ENCODE data around the gene CR1. TPM values are rescaled to one million over a fixed set of nuclear protein-coding genes. Genes with fewer than 3 reads are reported as not detected.
"Not testable (repeated sequence)": the region's sequence is repeated elsewhere in the genome, so short reads cannot be mapped to it uniquely, and the experiment has no call there.

CR1 gene
- total and polyA plus RNA-seq, 7 experiments from 2014 or later, result 0.19 to 50.1 (median 4.3) TPM

DNA sequence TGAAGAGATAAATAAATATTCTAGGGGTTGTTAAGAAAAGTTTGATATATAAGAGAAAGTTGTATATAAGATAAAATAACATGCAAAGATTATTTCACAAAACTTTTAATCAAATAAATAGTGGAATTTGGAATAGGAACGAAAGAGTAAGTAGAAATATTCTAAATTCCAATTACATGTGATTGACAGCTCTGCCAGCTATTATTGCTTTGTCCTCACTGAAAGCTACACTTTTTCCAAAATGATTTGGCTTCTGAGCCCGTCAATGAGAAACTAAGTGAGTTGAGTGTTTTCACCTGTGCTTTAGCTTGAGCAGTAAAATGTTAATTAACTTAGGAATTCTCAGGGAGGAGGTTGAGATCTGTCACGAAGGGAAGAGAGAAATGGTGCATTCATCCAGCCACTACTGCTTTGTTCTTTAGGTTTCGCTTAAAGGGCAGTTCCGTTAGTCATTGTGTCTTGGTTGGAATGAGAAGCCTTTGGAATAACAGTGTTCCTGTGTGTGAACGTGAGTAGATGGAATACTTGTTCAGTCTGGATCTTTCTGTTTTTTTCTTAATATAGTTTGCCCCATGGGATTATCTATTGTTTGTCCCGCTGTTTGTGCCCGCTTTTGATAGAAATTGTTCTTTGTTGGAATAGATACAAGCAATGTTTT lies 85.7 kb downstream of the CR1 start:
- H3K27me3 ChIP-seq (ENCODE audit: control insufficient read depth in 2 of 2, insufficient read depth in 2 of 2, low read length in 2 of 2), result no peaks in the 10 kb centered on the region
- H3K27ac Mint-ChIP-seq, result no peak overlapping the region
- no peak for ATAC-seq
- peaks cover 0 to 3% (median 0%) of the 10 kb centered on the region in 11 donors for H3K9me3 Mint-ChIP-seq
- intact Hi-C loops (cut with micrococcal nuclease), result no loop called here
- DNase-seq, result no peak
- peaks cover 0 to 7% (median 0%) of the 10 kb centered on the region in 7 donors for H3K4me1 Mint-ChIP-seq
- no peak overlapping the region for H3K4me3 ChIP-seq (ENCODE audit: low read length)
- ChIA-PET POLR2A (no interaction called here), CTCF (no interaction called here)
- no peak overlapping the region for H3K4me3 Mint-ChIP-seq
- H3K36me3 ChIP-seq (ENCODE audit: control insufficient read depth in 2 of 3, insufficient read depth in 3 of 3, low read length in 3 of 3), result no peaks in the 10 kb centered on the region
- H3K27ac ChIP-seq (ENCODE audit: low read depth, low read length), result no peak overlapping the region
- no peaks in the 10 kb centered on the region for H3K9me3 ChIP-seq (ENCODE audit: control insufficient read depth in 2 of 3, low read length in 3 of 3)
- peaks cover 6 to 24% (median 16%) of the 10 kb centered on the region in 5 donors for H3K27me3 Mint-ChIP-seq
- H3K4me1 ChIP-seq (ENCODE audit: control insufficient read depth in 2 of 2, insufficient read depth in 2 of 2, low read length in 2 of 2), result no peaks in the 10 kb centered on the region
- peaks cover 0 to 10% (median 3%) of the 10 kb centered on the region in 5 donors for H3K36me3 Mint-ChIP-seq

DNA sequence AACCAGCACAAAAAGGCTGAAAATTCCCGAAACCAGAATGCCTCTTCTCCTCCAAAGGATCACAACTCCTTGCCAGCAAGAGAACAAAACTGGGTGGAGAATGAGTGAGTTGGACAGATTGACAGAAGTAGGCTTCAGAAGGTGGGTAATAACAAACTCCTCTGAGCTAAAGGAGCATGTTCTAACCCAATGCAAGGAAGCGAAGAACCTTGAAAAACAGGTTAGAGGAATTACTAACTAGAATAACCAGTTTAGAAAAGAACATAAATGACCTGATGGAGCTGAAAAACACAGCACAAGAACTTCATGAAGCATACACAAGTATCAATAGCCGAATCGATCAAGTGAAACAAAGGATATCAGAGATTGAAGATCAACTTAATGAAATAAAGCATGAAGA lies 93.5 kb downstream of the CR1 start:
- H3K9me3 ChIP-seq (ENCODE audit: control insufficient read depth in 2 of 3, low read length in 3 of 3); POLR2A ChIA-PET; H3K4me3 Mint-ChIP-seq; DNase-seq; H3K4me1 Mint-ChIP-seq; intact Hi-C loops (cut with micrococcal nuclease); H3K27me3 ChIP-seq (ENCODE audit: control insufficient read depth in 2 of 2, insufficient read depth in 2 of 2, low read length in 2 of 2); CTCF ChIA-PET; H3K27ac ChIP-seq (ENCODE audit: low read depth, low read length); H3K27ac Mint-ChIP-seq; H3K36me3 ChIP-seq (ENCODE audit: control insufficient read depth in 2 of 3, insufficient read depth in 3 of 3, low read length in 3 of 3); ATAC-seq; H3K9me3 Mint-ChIP-seq; H3K4me1 ChIP-seq (ENCODE audit: control insufficient read depth in 2 of 2, insufficient read depth in 2 of 2, low read length in 2 of 2); H3K4me3 ChIP-seq (ENCODE audit: low read length): not testable (repeated sequence)
- H3K36me3 Mint-ChIP-seq, result peaks cover 0 to 28% (median 21%) of the 10 kb centered on the region in 5 donors
- H3K27me3 Mint-ChIP-seq, result peaks cover 0 to 62% (median 51%) of the 10 kb centered on the region in 5 donors

DNA sequence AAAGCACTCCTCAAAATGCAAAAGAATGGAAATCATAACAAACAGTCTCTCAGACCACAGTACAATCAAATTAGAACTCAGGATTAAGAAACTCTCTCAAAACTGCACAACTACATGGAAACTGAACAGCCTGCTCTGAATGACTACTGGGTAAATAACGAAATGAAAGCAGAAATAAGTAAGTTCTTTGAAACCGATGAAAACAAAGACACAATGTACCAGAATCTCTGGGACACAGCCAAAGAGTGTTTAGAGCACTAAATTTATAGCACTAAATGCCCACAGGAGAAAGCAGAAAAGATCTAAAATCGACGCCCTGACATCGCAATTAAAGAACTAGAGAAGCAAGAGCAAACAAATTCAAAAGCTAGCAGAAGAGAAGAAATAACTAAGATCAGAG lies 95.2 kb downstream of the CR1 start:
- POLR2A ChIA-PET; H3K4me3 Mint-ChIP-seq; CTCF ChIA-PET; H3K27ac ChIP-seq (ENCODE audit: low read depth, low read length); H3K27ac Mint-ChIP-seq; H3K36me3 ChIP-seq (ENCODE audit: control insufficient read depth in 2 of 3, insufficient read depth in 3 of 3, low read length in 3 of 3); H3K4me3 ChIP-seq (ENCODE audit: low read length); H3K9me3 ChIP-seq (ENCODE audit: control insufficient read depth in 2 of 3, low read length in 3 of 3); ATAC-seq; H3K4me1 Mint-ChIP-seq; intact Hi-C loops (cut with micrococcal nuclease); H3K27me3 ChIP-seq (ENCODE audit: control insufficient read depth in 2 of 2, insufficient read depth in 2 of 2, low read length in 2 of 2); H3K4me1 ChIP-seq (ENCODE audit: control insufficient read depth in 2 of 2, insufficient read depth in 2 of 2, low read length in 2 of 2); H3K9me3 Mint-ChIP-seq; DNase-seq: not testable (repeated sequence)
- H3K27me3 Mint-ChIP-seq, result peaks cover 0 to 63% (median 49%) of the 10 kb centered on the region in 5 donors
- peaks cover 0 to 26% (median 21%) of the 10 kb centered on the region in 5 donors for H3K36me3 Mint-ChIP-seq

DNA sequence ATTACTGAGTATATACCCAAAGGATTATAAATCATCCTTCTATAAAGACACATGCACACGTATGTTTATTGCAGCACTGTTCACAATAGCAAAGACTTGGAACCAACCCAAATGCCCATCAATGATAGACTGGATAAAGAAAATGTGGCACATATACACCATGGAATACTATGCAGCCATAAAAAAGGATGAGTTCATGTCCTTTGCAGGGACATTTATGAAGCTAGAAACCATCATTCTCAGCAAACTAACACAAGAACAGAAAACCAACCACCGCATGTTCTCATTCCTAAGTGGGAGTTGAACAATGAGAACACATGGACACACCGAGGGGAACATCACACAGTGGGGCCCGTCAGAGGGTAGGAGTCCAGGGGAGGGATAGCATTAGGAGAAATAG lies 98.1 kb downstream of the CR1 start:
- intact Hi-C loops (cut with micrococcal nuclease); ATAC-seq; H3K9me3 ChIP-seq (ENCODE audit: control insufficient read depth in 2 of 3, low read length in 3 of 3); H3K4me1 Mint-ChIP-seq; H3K27me3 ChIP-seq (ENCODE audit: control insufficient read depth in 2 of 2, insufficient read depth in 2 of 2, low read length in 2 of 2); CTCF ChIA-PET; H3K27ac Mint-ChIP-seq; H3K27ac ChIP-seq (ENCODE audit: low read depth, low read length); H3K4me3 ChIP-seq (ENCODE audit: low read length); H3K4me3 Mint-ChIP-seq; H3K36me3 ChIP-seq (ENCODE audit: control insufficient read depth in 2 of 3, insufficient read depth in 3 of 3, low read length in 3 of 3); DNase-seq; H3K9me3 Mint-ChIP-seq; POLR2A ChIA-PET; H3K4me1 ChIP-seq (ENCODE audit: control insufficient read depth in 2 of 2, insufficient read depth in 2 of 2, low read length in 2 of 2): not testable (repeated sequence)
- Mint-ChIP-seq H3K27me3 (peaks cover 0 to 59% (median 36%) of the 10 kb centered on the region in 5 donors), H3K36me3 (peaks cover 0 to 18% (median 6%) of the 10 kb centered on the region in 5 donors)

DNA sequence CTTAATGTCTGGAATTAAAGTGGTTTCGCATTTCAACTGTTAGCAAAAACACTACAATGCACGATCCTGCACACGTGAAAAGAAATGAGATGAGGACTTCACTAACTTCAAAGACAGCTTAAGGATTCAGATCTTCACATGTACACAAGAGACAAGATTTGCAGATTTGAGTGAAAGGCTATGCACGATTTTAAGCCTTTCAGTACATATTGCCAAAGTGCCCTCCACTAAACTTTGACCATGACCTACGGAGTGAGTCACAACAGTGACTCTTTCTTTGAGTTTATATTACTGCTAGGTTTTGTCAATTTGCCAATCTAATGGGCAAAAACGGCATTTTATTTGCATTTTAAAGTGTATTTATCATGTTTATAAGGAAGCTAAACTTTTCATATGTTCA lies 107.8 kb downstream of the CR1 start:
- H3K36me3 Mint-ChIP-seq, result no peaks in the 10 kb centered on the region
- intact Hi-C loops (cut with micrococcal nuclease), result no loop called here
- ChIA-PET POLR2A (no interaction called here), CTCF (no interaction called here)
- H3K27me3 Mint-ChIP-seq, result peaks cover 0 to 36% (median 4%) of the 10 kb centered on the region in 5 donors
- H3K27ac Mint-ChIP-seq, result no peak overlapping the region
- H3K4me1 Mint-ChIP-seq, result peaks cover 0 to 1% (median 0%) of the 10 kb centered on the region in 7 donors
- ATAC-seq, result no peak
- no peaks in the 10 kb centered on the region for H3K36me3 ChIP-seq (ENCODE audit: control insufficient read depth in 2 of 3, insufficient read depth in 3 of 3, low read length in 3 of 3)
- H3K4me3 ChIP-seq (ENCODE audit: low read length), result no peak overlapping the region
- H3K9me3 Mint-ChIP-seq, result no peaks in the 10 kb centered on the region
- no peaks in the 10 kb centered on the region for H3K4me1 ChIP-seq (ENCODE audit: control insufficient read depth in 2 of 2, insufficient read depth in 2 of 2, low read length in 2 of 2)
- H3K4me3 Mint-ChIP-seq, result no peak overlapping the region
- no peak for DNase-seq
- H3K27me3 ChIP-seq (ENCODE audit: control insufficient read depth in 2 of 2, insufficient read depth in 2 of 2, low read length in 2 of 2), result no peaks in the 10 kb centered on the region
- H3K27ac ChIP-seq (ENCODE audit: low read depth, low read length), result no peak overlapping the region
- no peaks in the 10 kb centered on the region for H3K9me3 ChIP-seq (ENCODE audit: control insufficient read depth in 2 of 3, low read length in 3 of 3)

DNA sequence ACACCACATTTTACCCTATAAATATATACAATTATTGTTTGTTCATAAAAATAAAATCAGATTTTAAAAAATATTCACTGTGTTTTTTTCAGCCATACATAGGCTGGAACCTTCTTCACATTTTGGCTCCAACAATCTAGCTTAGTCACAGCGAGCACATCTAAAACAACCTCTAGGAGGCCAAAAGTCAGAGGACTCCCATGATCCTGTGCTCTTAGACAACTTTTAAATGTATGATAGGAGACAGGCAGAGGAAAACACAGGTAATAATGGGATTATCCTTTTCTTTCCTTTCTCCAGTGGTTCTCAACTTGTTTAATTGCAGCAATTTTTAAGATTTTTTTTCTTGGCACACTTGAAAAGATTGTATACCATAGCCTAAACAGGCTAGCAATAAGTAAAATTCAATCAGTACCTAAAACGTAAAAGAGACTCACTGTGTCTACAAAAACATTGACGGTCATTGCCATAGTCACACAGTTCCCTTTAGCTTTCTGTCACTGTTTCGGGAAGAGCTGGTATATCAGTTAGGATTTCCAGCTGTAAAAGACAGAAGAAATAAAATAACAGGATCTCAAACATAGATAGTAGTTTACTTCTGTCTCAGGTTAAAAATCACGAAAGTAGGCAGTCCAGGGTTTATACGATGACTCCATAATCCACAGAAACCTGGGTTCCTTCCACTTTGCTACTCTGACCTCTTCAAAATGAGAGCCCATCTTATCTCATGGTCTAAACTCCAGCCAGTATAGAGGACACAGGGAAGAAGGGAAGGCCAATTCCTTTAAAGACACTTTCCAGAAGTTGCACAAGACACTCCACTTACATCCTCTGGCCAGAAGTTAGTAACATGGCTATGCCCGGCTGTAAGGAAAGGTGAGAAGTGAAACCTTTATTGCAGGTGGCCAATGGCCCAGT lies 109.7 kb downstream of the CR1 start:
- H3K9me3 ChIP-seq (ENCODE audit: control insufficient read depth in 2 of 3, low read length in 3 of 3), result no peaks in the 10 kb centered on the region
- H3K4me3 ChIP-seq (ENCODE audit: low read length), result no peak overlapping the region
- H3K4me1 ChIP-seq (ENCODE audit: control insufficient read depth in 2 of 2, insufficient read depth in 2 of 2, low read length in 2 of 2), result no peaks in the 10 kb centered on the region
- no peaks in the 10 kb centered on the region for H3K27me3 ChIP-seq (ENCODE audit: control insufficient read depth in 2 of 2, insufficient read depth in 2 of 2, low read length in 2 of 2)
- no peak overlapping the region for H3K27ac Mint-ChIP-seq
- no peaks in the 10 kb centered on the region for H3K36me3 Mint-ChIP-seq
- no peaks in the 10 kb centered on the region for H3K4me1 Mint-ChIP-seq
- H3K27me3 Mint-ChIP-seq, result peaks cover 0 to 27% (median 0%) of the 10 kb centered on the region in 5 donors
- POLR2A ChIA-PET, result no interaction called here
- CTCF ChIA-PET, result no interaction called here
- ATAC-seq (no peak), DNase-seq (no peak)
- intact Hi-C loops (cut with micrococcal nuclease), result no loop called here
- no peak overlapping the region for H3K4me3 Mint-ChIP-seq
- no peaks in the 10 kb centered on the region for H3K9me3 Mint-ChIP-seq
- H3K36me3 ChIP-seq (ENCODE audit: control insufficient read depth in 2 of 3, insufficient read depth in 3 of 3, low read length in 3 of 3), result no peaks in the 10 kb centered on the region
- no peak overlapping the region for H3K27ac ChIP-seq (ENCODE audit: low read depth, low read length)
